GM19467 (cell line): ENCODE data around the gene SLTM.
"Not testable (repeated sequence)": the region's sequence is repeated elsewhere in the genome, so short reads cannot be mapped to it uniquely, and the experiment has no call there.

Experiments
- ATAC-seq: cut with Tn5 transposase; IDR thresholded peaks from one replicate; pipeline ENCODE4 v1.9.1; 2021; ENCODE audit warnings: mild to moderate bottlenecking, moderate library complexity; ENCODE audit not compliant: unreplicated experiment

Gene SLTM

DNA sequence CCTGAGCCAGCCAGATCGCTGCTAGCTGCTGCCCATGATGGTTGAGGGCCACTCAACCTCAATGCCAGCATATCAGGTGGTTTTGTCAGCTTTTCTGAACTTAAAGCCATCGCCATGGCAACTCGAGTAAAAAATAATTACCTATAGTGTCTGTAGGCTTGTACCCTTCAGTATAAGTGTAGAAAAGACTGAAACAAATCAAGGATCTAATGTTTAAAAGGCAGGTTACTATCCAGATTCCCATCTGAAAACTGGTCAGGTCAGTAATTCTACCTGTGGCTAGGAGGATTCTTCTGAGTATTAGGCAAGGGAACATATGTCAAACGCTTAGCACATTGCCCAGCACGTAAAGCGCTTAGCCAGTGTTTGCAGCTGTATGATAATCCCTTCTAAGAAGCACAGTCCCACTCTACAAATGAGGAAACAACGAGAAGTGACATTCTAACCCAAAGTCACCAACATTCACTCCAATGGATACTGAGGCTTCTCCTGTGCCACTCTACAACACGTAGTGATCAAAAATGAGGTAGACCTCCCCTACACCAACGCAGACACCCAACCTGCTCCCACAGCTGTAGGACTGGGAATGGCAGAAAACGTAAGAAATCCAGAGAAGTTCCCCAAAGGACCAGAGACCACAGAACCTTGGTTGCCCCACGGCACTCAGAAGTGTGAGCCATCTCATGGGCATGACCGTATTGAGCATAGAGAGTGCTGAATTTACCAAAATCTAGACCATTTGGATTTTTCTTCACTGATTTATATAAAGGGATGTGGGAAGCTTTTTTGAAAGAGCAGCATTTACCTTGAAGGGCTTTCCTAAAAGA is 55.3 kb downstream of the SLTM start:
- no peak for ATAC-seq

DNA sequence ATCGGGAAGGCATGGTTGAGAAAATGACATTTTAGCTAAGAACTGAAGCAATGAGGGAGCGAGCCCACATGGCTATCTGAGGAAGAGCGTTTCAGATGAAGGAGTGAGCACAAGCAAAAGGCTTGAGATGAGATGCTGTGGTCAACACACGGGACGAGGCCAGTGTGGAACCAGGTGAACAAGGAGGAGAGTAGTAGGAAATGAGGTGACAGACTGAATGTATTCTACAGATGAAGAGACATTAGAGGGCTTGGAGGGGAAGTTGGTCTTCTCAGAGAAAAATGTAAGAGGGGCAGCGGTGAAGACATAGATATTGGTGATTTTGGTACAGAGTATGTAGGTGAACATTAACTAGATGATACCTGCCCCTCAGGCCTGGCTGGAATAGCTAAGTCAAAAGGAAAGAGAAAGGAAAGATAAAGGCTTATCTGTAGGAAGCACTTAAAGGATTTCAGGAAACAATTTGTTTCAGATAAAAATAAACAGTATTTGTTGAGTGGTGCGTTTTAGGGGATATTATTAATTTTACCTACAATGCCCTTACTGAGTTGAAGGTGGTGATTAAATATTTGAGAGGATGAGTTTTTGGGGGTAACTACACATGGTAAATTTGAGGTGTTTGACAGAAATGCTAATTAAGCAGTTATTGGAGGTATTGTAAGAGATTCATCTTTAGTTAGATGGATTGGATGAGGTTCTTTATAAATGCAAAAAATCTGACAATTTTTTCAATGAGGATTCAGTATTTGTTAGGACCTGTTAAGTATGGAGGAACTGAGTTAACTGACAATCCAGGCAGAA is 57.0 kb downstream of the SLTM start:
- no peak for ATAC-seq

DNA sequence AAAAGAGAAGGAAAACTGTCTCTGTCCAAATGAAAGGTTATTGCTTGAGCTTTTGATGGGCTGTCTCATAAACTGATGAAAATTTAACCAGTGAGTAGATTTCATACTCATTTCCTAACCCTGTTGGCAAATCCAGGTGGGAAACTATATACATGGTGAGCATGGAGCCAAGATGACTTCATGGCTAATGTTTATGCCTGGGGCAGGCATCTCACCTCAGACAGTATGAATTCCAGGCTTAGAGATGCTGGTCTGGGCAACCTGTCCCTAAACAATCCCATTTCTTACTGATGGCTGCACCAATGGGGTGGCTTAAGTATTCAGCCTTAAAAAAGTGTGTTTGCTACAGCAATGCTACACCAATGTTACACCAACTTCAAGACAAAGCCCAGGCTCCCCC is 58.1 kb downstream of the SLTM start:
- ATAC-seq: no peak

- ATAC-seq: no peak
These were observed 60.2 kb downstream of the SLTM start for GRCh38 chr15:58873267-58873666.

- no peak for ATAC-seq
These were observed 63.0 kb downstream of the SLTM start for GRCh38 chr15:58870451-58870850.

GRCh38 chr15:58867926-58868325 is 65.6 kb downstream of the SLTM start:
- no peak for ATAC-seq

GRCh38 chr15:58865425-58865880 is 68.0 kb downstream of the SLTM start:
- ATAC-seq: no peak

GRCh38 chr15:58864602-58865424 is 68.7 kb downstream of the SLTM start:
- ATAC-seq: no peak

DNA sequence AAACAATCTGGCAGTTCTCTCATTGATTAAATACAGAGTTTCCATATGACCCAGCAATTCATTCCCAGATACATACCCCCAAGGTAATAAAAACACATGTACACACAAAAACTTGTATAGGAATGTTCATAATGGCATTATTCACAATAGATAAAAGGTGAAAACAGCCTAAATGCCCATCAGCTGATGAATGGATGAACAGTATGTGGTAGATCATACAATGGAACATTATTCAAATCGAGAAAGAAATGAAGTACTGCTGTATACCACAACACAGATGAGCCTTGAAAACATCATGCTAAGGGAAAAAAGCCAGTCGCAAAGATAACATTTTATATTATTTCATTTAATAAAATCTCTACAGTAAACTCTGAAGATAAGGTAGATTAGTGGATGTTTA is 71.2 kb downstream of the SLTM start:
- ATAC-seq: no peak

DNA sequence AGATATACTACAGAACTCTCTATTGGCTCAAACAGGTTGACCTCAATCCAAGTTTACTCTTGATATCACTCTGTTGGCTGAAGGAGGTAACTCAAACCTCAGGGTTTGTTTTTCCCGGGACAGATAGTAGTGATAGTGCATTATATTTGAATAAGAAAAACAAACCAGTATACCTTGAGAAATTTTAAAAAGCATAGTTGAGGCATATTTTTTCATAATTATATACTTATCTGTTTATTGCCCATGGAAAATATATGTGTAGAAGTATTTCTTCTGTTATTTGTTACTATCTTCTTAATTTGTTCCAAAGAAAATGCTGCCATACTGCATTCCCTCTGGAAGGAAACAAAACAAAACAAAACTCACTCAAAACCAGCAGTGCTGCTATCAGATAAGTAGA is 76.9 kb downstream of the SLTM start:
- not testable (repeated sequence) for ATAC-seq

- ATAC-seq: no peak
These were observed 77.4 kb downstream of the SLTM start for GRCh38 chr15:58856086-58856485.

DNA sequence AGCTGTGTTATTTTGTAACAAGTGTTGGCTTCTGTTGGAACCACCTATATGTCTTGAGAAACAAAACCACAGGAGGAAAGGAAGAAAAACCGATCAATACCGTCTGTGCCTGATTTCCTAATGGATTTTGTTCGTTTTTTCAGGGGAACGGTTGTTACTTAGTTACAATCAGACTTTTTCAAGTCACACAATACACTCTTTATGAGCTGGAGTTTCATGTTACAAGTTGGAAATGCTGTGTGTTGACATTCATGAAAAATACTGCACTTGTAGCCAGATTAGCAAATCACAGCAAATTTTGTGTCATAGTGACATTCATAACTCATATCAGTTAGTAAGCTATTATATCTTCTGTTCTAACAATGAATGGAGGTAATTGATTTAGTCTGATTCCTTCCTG is 78.9 kb downstream of the SLTM start:
- ATAC-seq: no peak

DNA sequence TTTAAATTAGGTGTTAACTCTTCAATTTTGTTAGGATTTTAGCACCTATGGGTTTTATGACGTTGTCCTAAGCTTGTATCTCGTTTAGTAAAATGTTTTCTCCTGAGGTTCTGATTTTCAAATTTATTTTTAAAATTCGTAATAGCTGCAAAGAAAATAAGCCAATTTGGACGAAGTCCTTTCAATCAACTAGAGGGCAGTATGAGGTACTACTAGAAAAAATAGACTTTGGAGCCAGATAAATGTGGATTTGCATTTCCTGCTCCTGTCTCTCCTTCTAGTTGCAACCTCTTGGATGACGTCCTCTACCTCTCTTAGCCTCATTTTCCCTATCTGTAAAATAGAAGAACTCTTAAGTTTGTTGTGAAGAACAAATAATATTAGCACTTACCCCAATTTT is 81.1 kb downstream of the SLTM start:
- ATAC-seq: no peak

GRCh38 chr15:58851205-58851604 is 82.3 kb downstream of the SLTM start:
- not testable (repeated sequence) for ATAC-seq

DNA sequence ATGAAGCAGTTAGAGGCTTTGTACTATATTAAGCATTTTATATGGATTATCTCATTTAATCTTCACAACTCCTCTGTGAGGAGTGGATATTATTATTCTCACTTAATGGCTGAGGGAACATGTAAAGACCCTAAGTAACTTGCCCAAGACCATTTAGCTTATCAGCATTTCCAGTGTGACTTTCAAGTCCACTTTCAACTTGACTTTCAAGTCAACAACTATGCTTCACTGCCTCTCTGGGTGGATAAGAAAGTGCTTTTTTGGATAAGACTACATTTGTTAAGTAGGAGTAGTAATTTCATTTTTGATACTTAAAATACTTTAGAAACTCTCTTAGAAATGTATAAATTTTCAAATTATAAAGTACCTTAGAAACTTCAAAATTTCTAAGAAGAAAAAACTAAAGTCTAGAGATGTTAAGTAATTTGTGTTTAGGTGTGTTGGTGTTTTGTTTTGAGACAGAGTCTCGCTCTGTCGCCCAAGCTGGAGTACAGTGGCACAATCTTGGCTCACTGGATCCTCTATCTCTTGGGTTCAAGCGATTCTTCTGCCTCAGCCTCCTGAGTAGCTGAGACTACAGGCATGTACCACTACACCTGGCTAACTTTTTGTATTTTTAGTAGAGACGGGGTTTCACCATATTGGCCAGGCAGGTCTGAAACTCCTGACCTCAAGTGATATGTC is 90.6 kb downstream of the SLTM start:
- no peak for ATAC-seq

GRCh38 chr15:58840048-58840447 is 93.4 kb downstream of the SLTM start:
- no peak for ATAC-seq

DNA sequence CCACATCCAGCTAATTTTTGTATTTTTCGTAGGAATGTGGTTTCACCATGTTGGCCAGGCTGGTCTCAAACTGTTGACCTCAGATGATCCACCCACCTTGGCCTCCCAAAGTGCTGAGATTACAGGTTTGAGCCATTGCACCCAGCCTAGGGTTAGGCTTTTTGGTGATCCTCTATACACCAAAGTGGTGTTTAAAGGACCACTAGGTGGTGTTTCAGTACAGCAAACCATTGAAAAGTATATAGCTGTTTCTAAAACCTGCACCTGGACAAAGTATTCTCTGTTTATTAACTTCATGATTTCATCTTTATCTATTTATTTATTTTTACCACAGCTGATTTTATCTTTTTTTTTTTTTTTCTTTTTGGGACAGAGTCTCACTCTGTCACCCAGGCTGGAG is 94.0 kb downstream of the SLTM start:
- no peak for ATAC-seq

DNA sequence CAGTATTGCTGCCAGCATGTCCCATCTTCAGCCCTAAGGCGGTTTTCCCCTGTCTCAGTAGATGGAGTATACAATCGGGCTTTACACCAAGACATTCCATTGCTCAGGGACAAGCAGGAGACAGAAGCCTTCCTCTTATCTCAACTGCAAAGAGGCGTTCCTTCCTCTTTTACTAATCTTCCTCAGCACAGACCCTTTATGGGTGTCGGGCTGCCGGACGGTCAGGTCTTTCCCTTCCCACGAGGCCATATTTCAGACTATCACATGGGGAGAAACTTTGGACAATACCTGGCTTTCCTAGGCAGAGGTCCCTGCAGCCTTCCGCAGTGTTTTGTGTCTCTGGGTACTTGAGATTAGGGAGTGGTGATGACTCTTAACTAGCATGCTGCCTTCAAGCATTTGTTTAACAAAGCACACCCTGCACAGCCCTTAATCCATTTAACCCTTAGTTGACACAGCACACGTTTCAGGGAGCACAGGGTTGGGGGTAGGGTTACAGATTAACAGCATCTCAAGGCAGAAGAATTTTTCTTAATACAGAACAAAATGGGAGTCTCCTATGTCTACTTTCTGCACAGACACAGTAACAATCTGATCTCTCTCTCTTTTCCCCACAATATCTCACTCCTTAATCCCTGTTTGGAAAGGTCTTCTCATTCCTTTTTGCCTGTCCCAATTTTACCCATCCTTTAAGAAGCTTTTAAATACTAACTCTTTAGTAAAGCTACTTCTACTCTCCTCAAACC is 99.6 kb downstream of the SLTM start:
- not testable (repeated sequence) for ATAC-seq

DNA sequence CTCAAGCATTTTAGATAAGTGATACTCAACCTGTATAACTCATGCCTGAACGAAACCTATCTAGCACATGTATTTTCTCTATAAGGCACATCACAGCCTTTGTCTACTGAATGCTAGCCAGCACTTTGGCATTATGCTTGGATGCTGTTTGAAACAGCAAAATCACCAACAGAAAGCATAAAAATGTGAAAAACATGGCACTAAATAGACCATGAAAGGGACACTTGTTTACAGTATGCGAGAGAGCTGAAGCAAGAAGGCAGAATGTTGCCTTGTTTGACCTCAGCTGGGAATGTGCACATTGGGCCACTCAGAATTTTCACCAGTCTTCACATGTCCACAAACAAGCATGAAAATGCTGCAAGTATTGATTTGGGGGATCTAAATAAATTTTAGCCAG is 102.9 kb downstream of the SLTM start:
- ATAC-seq: no peak
